PC-9 (cell line): ENCODE measurements around the gene CCDC170.
"Not testable (repeated sequence)": the region's sequence is repeated elsewhere in the genome, so short reads cannot be mapped to it uniquely, and the experiment has no call there.

Experiments used
- CTCF ChIP-seq: fragments of 200-600 bp; sonication (generic); conservative IDR thresholded peaks from 2 replicates; pipeline ENCODE4 v1.6.1; 2017; ENCODE audit warnings: mixed run types, antibody characterized with exemption, mild to moderate bottlenecking, moderate library complexity
- EZH2 ChIP-seq: fragments of 200-600 bp; sonication (generic); IDR thresholded peaks from 2 replicates; pipeline ENCODE4 v1.8.0; 2017; ENCODE audit warnings: antibody characterized with exemption, low read depth

DNA sequence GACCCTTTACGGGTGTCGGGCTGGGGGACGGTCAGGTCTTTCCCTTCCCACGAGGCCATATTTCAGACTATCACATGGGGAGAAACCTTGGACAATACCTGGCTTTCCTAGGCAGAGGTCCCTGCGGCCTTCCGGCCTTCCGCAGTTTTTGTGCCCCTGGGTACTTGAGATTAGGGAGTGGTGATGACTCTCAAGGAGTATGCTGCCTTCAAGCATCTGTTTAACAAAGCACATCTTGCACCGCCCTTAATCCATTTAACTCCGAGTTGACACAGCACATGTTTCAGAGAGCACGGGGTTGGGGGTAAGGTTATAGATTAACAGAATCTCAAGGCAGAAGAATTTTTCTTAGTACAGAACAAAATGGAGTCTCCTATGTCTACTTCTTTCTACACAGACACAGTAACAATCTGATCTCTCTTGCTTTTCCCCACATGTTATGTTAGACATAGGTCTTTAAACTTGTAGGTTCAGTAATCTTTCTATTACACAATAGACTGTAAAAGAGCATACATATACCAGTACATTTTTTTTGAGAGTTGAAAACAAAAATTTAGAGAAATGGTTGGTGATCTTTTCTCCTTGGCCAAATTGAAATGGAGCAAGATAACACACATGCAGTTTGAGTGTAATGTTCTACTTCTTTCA lies 37.9 kb upstream of the CCDC170 start:
- TF ChIP-seq CTCF, EZH2: not testable (repeated sequence)
